DOHH2 (cell line): ENCODE measurements around the gene SCRG1.

ENCODE experiments used
- EZH2phosphoT487 ChIP-seq: fragments of 200-600 bp; sonication (generic); IDR thresholded peaks from 2 replicates; pipeline ENCODE4 v1.6.1; 2017; ENCODE audit warnings: borderline replicate concordance, mild to moderate bottlenecking, antibody characterized with exemption, low read length, moderate library complexity, mixed read lengths
- TF ChIP-seq, protein P1 (sequence below): fragments of 200-600 bp; sonication (generic); IDR thresholded peaks from one replicate; pipeline ENCODE4 v1.5.1; 2014; ENCODE audit warnings: antibody characterized with exemption, mild to moderate bottlenecking, low read depth, low read length; ENCODE audit not compliant: poor library complexity, severe bottlenecking

DNA sequence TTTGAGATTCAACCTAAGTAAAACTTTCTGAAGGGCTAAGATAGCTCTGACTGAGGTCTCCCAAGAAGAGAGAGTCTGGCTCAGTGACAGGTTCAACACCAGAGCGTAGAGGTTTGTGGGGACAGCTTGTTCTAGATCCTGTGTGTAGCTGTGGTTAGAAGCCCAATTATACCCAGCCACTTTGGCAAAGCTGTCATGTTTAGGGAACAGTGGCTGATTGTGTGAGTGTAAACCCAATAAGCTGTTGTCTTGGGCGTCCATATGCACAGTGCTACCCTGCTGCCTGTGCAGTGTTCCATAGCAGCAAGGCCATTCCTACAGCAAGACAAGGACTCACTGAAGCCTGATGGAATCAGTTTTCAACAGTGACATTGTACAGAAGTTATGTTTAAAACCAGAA lies 11.2 kb upstream of the SCRG1 start:
- TF ChIP-seq, protein P1, sequence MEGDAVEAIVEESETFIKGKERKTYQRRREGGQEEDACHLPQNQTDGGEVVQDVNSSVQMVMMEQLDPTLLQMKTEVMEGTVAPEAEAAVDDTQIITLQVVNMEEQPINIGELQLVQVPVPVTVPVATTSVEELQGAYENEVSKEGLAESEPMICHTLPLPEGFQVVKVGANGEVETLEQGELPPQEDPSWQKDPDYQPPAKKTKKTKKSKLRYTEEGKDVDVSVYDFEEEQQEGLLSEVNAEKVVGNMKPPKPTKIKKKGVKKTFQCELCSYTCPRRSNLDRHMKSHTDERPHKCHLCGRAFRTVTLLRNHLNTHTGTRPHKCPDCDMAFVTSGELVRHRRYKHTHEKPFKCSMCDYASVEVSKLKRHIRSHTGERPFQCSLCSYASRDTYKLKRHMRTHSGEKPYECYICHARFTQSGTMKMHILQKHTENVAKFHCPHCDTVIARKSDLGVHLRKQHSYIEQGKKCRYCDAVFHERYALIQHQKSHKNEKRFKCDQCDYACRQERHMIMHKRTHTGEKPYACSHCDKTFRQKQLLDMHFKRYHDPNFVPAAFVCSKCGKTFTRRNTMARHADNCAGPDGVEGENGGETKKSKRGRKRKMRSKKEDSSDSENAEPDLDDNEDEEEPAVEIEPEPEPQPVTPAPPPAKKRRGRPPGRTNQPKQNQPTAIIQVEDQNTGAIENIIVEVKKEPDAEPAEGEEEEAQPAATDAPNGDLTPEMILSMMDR: no peak
- TF ChIP-seq EZH2phosphoT487: no peak
